Naive B cell (primary cell): ENCODE data around the gene GH2. TPM values are rescaled to one million over a fixed set of nuclear protein-coding genes. Genes with fewer than 3 reads are reported as not detected.

ENCODE experiments used
- ATAC-seq, 2 donors: fragments of 150-1000 bp; cut with Tn5 transposase; 2 replicates each; pipeline ENCODE4 v1.10.0; 2021; ENCODE audit warnings: low read depth in 2 of 2, mild to moderate bottlenecking in 2 of 2, moderate library complexity in 2 of 2
- DNase-seq: peaks from one replicate; pipeline ENCODE4 v3.0.0; 2022
- H3K27ac Mint-ChIP-seq, 6 donors: one replicate each; pipeline ENCODE4 v1.8.0; 2020 to 2022; ENCODE audit warnings: mild to moderate bottlenecking in 6 of 6, mixed read lengths in 6 of 6, moderate library complexity in 5 of 6, inconsistent platforms in 2 of 6
- H3K27me3 Mint-ChIP-seq, 3 donors: one replicate each; pipeline ENCODE4 v1.8.0; 2021 to 2022; ENCODE audit warnings: mixed read lengths in 3 of 3, mild to moderate bottlenecking in 1 of 3
- H3K36me3 Mint-ChIP-seq, 2 donors: one replicate each; pipeline ENCODE4 v1.8.0; 2020 to 2022; ENCODE audit warnings: mixed read lengths in 2 of 2, inconsistent platforms in 1 of 2, mild to moderate bottlenecking in 1 of 2
- H3K4me1 Mint-ChIP-seq, 3 donors: one replicate each; pipeline ENCODE4 v1.8.0; 2020 to 2022; ENCODE audit warnings: mixed read lengths in 3 of 3, inconsistent platforms in 1 of 3, mild to moderate bottlenecking in 1 of 3, moderate library complexity in 1 of 3
- H3K4me3 Mint-ChIP-seq, 8 donors: one replicate each; pipeline ENCODE4 v1.8.0; 2020 to 2022; ENCODE audit warnings: mild to moderate bottlenecking in 8 of 8, mixed read lengths in 8 of 8, moderate library complexity in 8 of 8, inconsistent platforms in 2 of 8
- H3K9me3 Mint-ChIP-seq, 7 donors: one replicate each; pipeline ENCODE4 v1.8.0; 2020 to 2022; ENCODE audit warnings: mixed read lengths in 7 of 7, mild to moderate bottlenecking in 5 of 7, inconsistent platforms in 2 of 7, moderate library complexity in 1 of 7
- polyA plus RNA-seq, 6 donors: library from polyadenylated mRNA; unstranded; fragments of 300-500 nt; fragmentation: Illumina TruSeq; gene quantifications; one replicate each; pipeline ENCODE4 v1.2.3, GENCODE V29; 2021; ENCODE audit warnings: low read depth in 6 of 6

The GH2 gene
- polyA plus RNA-seq, 6 donors from 2014 or later, result not detected

- DNase-seq (no peak), ATAC-seq (no peak)
- Mint-ChIP-seq H3K4me3 (peak overlapping the region in 7 of 8 donors; percentile 44 to 86 (median 54)), H3K27me3 (no peaks in the 10 kb centered on the region), H3K27ac (peak overlapping the region in 3 of 6 donors; percentile 36 to 60 (median 57)), H3K36me3 (peaks cover 0 to 4% of the 10 kb centered on the region in 2 donors), H3K4me1 (peaks cover 43 to 74% (median 64%) of the 10 kb centered on the region in 3 donors), H3K9me3 (no peaks in the 10 kb centered on the region)
These were observed 43.0 kb downstream of the GH2 start for GRCh38 chr17:63838631-63839171.

GRCh38 chr17:63837962-63838600, 43.7 kb downstream of the GH2 start:
- Mint-ChIP-seq H3K36me3 (peaks cover 0 to 8% of the 10 kb centered on the region in 2 donors), H3K9me3 (no peaks in the 10 kb centered on the region), H3K27ac (peak overlapping the region in 1 of 6 donors; percentile 63), H3K4me1 (peaks cover 42 to 70% (median 58%) of the 10 kb centered on the region in 3 donors), H3K27me3 (no peaks in the 10 kb centered on the region), H3K4me3 (peak overlapping the region in 6 of 8 donors; percentile 26 to 77 (median 60))
- DNase-seq (no peak), ATAC-seq (no peak)

GRCh38 chr17:63837480-63837879, 44.3 kb downstream of the GH2 start:
- H3K36me3 Mint-ChIP-seq, result peaks cover 0 to 8% of the 10 kb centered on the region in 2 donors
- peak overlapping the region in 1 of 6 donors; percentile 29 for H3K27ac Mint-ChIP-seq
- H3K27me3 Mint-ChIP-seq, result no peaks in the 10 kb centered on the region
- DNase-seq (no peak), ATAC-seq (no peak)
- H3K4me1 Mint-ChIP-seq, result peaks cover 42 to 70% (median 57%) of the 10 kb centered on the region in 3 donors
- peak overlapping the region in 1 of 8 donors; percentile 44 for H3K4me3 Mint-ChIP-seq
- no peaks in the 10 kb centered on the region for H3K9me3 Mint-ChIP-seq

- H3K36me3 Mint-ChIP-seq, result peaks cover 0 to 8% of the 10 kb centered on the region in 2 donors
- ATAC-seq, result no peak
- H3K27me3 Mint-ChIP-seq, result no peaks in the 10 kb centered on the region
- H3K27ac Mint-ChIP-seq, result peak overlapping the region in 2 of 6 donors; percentile 24 to 53
- no peak for DNase-seq
- H3K4me3 Mint-ChIP-seq, result peak overlapping the region in 1 of 8 donors; percentile 44
- peaks cover 38 to 71% (median 58%) of the 10 kb centered on the region in 3 donors for H3K4me1 Mint-ChIP-seq
- H3K9me3 Mint-ChIP-seq, result no peaks in the 10 kb centered on the region
These were observed 44.9 kb downstream of the GH2 start for GRCh38 chr17:63836811-63837210.

- Mint-ChIP-seq H3K4me1 (peaks cover 34 to 70% (median 57%) of the 10 kb centered on the region in 3 donors), H3K9me3 (no peaks in the 10 kb centered on the region), H3K27ac (peak overlapping the region in 5 of 6 donors; percentile 3 to 94 (median 59)), H3K4me3 (peak overlapping the region in 1 of 8 donors; percentile 75), H3K27me3 (no peaks in the 10 kb centered on the region), H3K36me3 (peaks cover 0 to 8% of the 10 kb centered on the region in 2 donors)
- ATAC-seq, result no peak
- no peak for DNase-seq
These were observed 46.5 kb downstream of the GH2 start for GRCh38 chr17:63835167-63835720.

- Mint-ChIP-seq H3K36me3 (peaks cover 0 to 8% of the 10 kb centered on the region in 2 donors), H3K4me1 (peaks cover 34 to 74% (median 63%) of the 10 kb centered on the region in 3 donors), H3K9me3 (no peaks in the 10 kb centered on the region), H3K27ac (peak overlapping the region in 5 of 6 donors; percentile 3 to 84 (median 71)), H3K27me3 (no peaks in the 10 kb centered on the region), H3K4me3 (peak overlapping the region in 1 of 8 donors; percentile 75)
- ATAC-seq (peak; percentile 90 to 91), DNase-seq (peak; percentile 51)
These were observed 47.1 kb downstream of the GH2 start for GRCh38 chr17:63834431-63835166.

- H3K27ac Mint-ChIP-seq, result peak overlapping the region in 2 of 6 donors; percentile 59 to 84
- peaks cover 0 to 8% of the 10 kb centered on the region in 2 donors for H3K36me3 Mint-ChIP-seq
- ATAC-seq (no peak), DNase-seq (no peak)
- H3K4me3 Mint-ChIP-seq, result peak overlapping the region in 1 of 8 donors; percentile 18
- no peaks in the 10 kb centered on the region for H3K27me3 Mint-ChIP-seq
- peaks cover 39 to 70% (median 63%) of the 10 kb centered on the region in 3 donors for H3K4me1 Mint-ChIP-seq
- H3K9me3 Mint-ChIP-seq, result no peaks in the 10 kb centered on the region
These were observed 47.9 kb downstream of the GH2 start for GRCh38 chr17:63833741-63834373.

GRCh38 chr17:63833026-63833740, 48.6 kb downstream of the GH2 start:
- no peaks in the 10 kb centered on the region for H3K27me3 Mint-ChIP-seq
- ATAC-seq (no peak), DNase-seq (no peak)
- H3K27ac Mint-ChIP-seq, result peak overlapping the region in 2 of 6 donors; percentile 49 to 59
- peaks cover 0 to 8% of the 10 kb centered on the region in 2 donors for H3K36me3 Mint-ChIP-seq
- peak overlapping the region in 1 of 8 donors; percentile 52 for H3K4me3 Mint-ChIP-seq
- peaks cover 38 to 69% (median 62%) of the 10 kb centered on the region in 3 donors for H3K4me1 Mint-ChIP-seq
- no peaks in the 10 kb centered on the region for H3K9me3 Mint-ChIP-seq

GRCh38 chr17:63832455-63832854, 49.3 kb downstream of the GH2 start:
- peaks cover 0 to 9% of the 10 kb centered on the region in 2 donors for H3K36me3 Mint-ChIP-seq
- peaks cover 39 to 71% (median 66%) of the 10 kb centered on the region in 3 donors for H3K4me1 Mint-ChIP-seq
- DNase-seq, result no peak
- H3K27ac Mint-ChIP-seq, result peak overlapping the region in 1 of 6 donors; percentile 81
- H3K9me3 Mint-ChIP-seq, result no peaks in the 10 kb centered on the region
- no peaks in the 10 kb centered on the region for H3K27me3 Mint-ChIP-seq
- H3K4me3 Mint-ChIP-seq, result peak overlapping the region in 1 of 8 donors; percentile 66
- no peak for ATAC-seq

DNA sequence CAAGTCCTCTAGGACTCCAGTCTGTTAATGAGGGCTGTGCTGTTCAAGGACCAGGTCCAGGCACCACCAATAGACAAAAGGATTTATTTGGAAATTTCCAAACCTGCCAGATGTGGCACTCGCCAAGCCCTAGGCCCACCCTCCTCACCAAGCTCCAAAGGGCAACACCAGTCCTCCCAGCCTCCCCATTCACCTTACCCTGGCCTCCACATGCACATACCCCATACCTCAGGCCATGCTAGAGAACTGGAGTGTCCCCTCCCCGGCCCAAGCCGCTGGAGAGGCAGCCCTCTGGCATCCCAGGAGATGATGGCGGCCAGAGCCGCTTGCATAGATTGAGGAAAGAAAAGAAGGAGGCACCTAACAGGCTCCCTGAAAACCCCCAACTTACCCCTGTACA, 49.7 kb downstream of the GH2 start:
- Mint-ChIP-seq H3K4me3 (peak overlapping the region in 1 of 8 donors; percentile 66), H3K9me3 (no peaks in the 10 kb centered on the region), H3K27ac (peak overlapping the region in 2 of 6 donors; percentile 54 to 81), H3K36me3 (peaks cover 0 to 13% of the 10 kb centered on the region in 2 donors), H3K27me3 (no peaks in the 10 kb centered on the region), H3K4me1 (peaks cover 37 to 72% (median 68%) of the 10 kb centered on the region in 3 donors)
- no peak for DNase-seq
- ATAC-seq, result no peak

- H3K27me3 Mint-ChIP-seq, result no peaks in the 10 kb centered on the region
- DNase-seq, result no peak
- peaks cover 41 to 72% (median 72%) of the 10 kb centered on the region in 3 donors for H3K4me1 Mint-ChIP-seq
These were observed 50.2 kb downstream of the GH2 start for GRCh38 chr17:63831505-63831904.

DNA sequence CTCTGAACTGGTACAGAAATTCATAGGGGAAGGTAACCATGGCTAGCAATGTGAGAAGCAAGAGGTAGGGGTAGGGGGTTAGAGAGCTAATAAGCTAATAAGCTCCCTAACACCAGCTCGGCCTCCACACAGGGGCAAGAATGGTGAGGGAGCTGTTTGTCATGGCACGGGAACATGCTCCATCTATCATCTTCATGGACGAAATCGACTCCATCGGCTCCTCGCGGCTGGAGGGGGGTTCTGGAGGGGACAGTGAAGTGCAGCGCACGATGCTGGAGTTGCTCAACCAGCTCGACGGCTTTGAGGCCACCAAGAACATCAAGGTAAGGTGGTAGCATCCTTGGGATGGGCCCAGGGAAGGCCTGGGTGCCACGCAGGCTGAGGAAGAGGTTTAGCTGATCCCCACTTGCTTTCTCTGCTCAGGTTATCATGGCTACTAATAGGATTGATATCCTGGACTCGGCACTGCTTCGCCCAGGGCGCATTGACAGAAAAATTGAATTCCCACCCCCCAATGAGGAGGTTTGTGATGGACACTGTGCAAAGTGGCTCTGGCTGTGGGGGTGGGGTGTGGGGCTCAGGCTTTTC, 50.7 kb downstream of the GH2 start:
- ATAC-seq, result no peak
- peaks cover 0 to 19% of the 10 kb centered on the region in 2 donors for H3K36me3 Mint-ChIP-seq

More at GRCh38 chr17:63831505-63831904, 50.2 kb downstream of the GH2 start:
- Mint-ChIP-seq H3K27ac (peak overlapping the region in 4 of 6 donors; percentile 3 to 81 (median 30)), H3K4me3 (peak overlapping the region in 1 of 8 donors; percentile 66), H3K9me3 (no peaks in the 10 kb centered on the region), H3K36me3 (peaks cover 0 to 18% of the 10 kb centered on the region in 2 donors)
- no peak for ATAC-seq

More for the DNA sequence above, 50.7 kb downstream of the GH2 start:
- peak overlapping the region in 1 of 8 donors; percentile 2 for H3K4me3 Mint-ChIP-seq
- no peak for DNase-seq
- peak overlapping the region in 4 of 6 donors; percentile 5 to 88 (median 66) for H3K27ac Mint-ChIP-seq
- H3K9me3 Mint-ChIP-seq, result no peaks in the 10 kb centered on the region
- H3K27me3 Mint-ChIP-seq, result no peaks in the 10 kb centered on the region
- H3K4me1 Mint-ChIP-seq, result peaks cover 46 to 77% (median 75%) of the 10 kb centered on the region in 3 donors
